ENCODE results near the gene NBDY.

NBDY gene

DNA sequence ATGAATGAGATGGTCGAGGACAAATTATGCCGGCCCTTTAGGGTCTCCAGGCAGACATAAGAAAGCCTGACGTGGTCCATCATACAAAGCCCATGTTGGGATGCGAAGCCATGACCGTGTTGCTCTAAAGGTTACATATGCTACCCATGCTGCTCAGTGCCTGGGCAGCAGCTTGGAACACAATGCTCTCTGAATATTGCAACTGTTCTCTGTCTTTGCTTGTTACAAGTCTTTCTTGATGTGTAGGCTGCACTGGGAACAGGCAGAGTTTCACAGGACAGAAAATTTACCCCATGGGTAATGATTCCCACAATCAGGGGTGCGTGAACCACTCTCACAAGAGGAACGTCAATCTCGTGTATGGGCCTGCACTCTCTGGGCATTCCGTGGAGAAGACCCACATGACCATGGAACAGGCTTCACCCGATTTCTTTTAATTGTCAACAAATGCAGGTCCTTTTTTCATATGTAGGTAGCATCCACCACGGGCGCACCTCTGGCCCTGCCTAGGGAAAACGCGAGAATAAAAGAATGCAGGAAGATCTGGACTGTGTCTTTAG is 66.3 kb downstream of the NBDY start:
- H3K4me3 ChIP-seq (replicated peaks; ENCODE audit: low read depth, low read length), result no peak overlapping the region
- no peak for DNase-seq (ENCODE audit: extremely low read depth, low read depth)
- TF ChIP-seq, protein P1, sequence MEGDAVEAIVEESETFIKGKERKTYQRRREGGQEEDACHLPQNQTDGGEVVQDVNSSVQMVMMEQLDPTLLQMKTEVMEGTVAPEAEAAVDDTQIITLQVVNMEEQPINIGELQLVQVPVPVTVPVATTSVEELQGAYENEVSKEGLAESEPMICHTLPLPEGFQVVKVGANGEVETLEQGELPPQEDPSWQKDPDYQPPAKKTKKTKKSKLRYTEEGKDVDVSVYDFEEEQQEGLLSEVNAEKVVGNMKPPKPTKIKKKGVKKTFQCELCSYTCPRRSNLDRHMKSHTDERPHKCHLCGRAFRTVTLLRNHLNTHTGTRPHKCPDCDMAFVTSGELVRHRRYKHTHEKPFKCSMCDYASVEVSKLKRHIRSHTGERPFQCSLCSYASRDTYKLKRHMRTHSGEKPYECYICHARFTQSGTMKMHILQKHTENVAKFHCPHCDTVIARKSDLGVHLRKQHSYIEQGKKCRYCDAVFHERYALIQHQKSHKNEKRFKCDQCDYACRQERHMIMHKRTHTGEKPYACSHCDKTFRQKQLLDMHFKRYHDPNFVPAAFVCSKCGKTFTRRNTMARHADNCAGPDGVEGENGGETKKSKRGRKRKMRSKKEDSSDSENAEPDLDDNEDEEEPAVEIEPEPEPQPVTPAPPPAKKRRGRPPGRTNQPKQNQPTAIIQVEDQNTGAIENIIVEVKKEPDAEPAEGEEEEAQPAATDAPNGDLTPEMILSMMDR (IDR thresholded peaks at IDR 0.05; ENCODE audit: low read depth, low read length, missing control alignments), result no peak

DNA sequence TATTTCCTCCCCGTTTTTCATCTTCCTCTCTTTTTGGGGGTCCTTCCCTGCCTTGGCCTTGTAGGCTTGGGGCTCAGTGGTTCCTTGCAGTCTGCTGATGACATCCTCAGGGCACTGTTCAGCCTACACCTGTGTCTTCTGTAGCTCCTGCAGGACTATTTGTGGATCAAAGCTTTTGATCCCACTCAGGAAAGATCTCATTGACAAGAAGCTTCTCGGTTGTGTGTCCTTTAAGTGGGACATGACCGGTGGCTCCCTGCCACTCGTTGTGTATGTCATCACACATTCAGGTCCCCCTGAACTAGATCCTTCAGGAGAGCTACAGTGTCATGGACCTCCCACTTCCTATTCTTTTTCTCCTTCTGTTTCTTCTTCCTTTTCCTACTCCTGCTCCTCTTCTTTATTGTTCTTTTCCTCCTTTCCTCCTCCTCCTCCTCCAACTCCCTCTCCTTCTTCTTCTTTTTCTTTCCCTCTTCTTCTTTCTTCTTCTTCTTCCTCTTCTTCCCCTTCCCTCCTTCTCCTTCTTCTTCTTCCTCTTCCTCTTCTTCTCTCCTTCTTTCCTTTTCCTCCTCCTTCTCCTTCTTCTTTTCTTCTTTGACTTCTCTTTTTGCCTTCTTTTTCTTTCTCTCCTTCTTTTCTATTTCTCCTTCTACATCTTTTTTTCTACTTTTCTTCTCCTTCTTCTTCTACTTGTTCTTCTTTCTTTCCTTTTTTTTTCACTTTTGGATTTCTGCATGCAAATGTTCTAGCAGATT is 67.8 kb downstream of the NBDY start:
- TF ChIP-seq, protein P1 (IDR thresholded peaks at IDR 0.05; ENCODE audit: low read depth, low read length, missing control alignments), result no peak
- H3K4me3 ChIP-seq (replicated peaks; ENCODE audit: low read depth, low read length), result no peak overlapping the region
- DNase-seq (ENCODE audit: extremely low read depth, low read depth), result no peak

- no peak overlapping the region for H3K4me3 ChIP-seq (replicated peaks; ENCODE audit: low read depth, low read length)
- no peak for DNase-seq (ENCODE audit: extremely low read depth, low read depth)
- TF ChIP-seq, protein P1 (IDR thresholded peaks at IDR 0.05; ENCODE audit: low read depth, low read length, missing control alignments), result no peak
These were observed 68.7 kb downstream of the NBDY start for GRCh38 chrX:56797574-56798338.

DNA sequence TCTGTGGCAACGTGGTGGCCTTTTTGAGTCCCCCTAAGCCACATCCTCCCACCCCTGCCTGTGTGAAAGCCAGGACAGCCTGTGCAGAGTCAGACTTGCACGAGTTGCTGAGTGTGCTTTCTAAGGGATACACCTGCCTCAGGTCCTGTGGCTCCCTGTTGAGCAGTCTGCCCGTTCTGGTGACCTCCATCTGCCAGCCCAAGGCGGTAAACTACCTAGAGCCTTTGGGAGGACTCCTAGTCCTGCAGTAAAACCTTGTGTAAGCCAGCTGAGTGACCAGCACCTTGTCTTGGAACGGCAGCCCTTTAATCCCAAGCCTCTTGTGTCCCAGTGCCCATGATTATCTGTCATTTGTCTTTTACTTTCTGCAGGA is 69.3 kb downstream of the NBDY start:
- DNase-seq (ENCODE audit: extremely low read depth, low read depth), result no peak
- no peak overlapping the region for H3K4me3 ChIP-seq (replicated peaks; ENCODE audit: low read depth, low read length)
- TF ChIP-seq, protein P1 (IDR thresholded peaks at IDR 0.05; ENCODE audit: low read depth, low read length, missing control alignments), result no peak

DNA sequence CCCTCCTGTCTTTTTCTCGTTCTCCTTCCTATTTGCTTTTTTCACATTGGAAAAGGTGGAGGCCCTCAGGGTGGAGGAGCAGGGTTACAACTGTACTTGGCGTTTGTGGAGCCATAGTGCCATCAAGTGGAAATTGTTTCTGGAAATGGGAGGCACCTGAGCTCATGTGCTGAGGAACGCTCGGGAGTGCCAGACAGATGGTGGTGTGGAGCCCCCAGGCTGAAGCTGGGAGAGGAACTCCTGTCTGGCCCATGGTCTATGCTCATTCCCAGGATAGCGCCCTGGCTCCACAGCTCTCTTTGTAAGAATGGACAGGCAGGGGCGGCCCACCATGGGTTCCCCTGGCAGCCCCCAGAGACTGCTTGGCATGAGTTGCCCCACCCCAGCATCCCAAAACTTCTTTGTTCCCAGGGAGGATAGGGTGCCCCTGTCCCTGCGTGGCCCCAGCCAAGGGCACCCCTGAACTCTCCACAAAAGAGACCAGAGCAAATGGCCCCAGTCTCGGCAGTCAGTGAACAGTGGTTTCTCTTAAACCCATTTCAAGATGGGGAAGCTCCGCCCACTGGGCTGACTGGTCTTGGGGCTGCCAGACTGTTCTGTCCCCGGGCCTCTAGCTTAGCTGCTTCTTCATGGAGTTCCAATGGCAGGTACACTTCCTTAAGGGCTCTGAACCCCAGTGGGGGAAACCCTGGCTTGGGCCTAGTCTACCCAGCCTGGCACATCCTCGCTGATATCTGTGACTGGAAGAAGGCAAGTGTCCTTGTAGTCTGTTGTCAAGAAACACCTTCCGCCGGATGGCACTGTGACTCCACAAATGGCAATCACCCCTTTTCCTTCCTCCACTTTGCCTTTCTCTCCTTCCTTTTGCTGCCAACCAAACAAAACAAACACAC is 70.1 kb downstream of the NBDY start:
- no peak for DNase-seq (ENCODE audit: extremely low read depth, low read depth)
- TF ChIP-seq, protein P1 (IDR thresholded peaks at IDR 0.05; ENCODE audit: low read depth, low read length, missing control alignments), result no peak

DNA sequence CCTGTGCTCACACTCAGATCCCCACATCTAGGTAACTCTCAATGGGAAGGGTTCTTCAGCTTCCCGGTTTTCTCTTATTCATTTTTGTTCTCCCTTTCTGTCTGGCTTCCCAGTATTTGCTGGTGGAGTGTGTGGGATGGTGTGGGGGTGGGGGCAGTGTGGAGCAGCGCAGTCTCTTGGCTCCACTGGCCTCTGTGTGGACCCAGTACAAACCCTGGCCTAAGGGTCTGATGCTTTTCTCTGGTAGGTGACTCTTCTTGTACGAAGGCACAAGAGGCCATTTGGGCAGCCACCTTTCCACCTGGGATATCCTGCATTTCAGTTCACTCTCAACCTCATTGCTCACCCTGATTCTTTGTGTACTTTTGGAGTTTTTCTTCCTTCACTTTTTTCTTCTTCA is 71.3 kb downstream of the NBDY start:
- TF ChIP-seq, protein P1 (IDR thresholded peaks at IDR 0.05; ENCODE audit: low read depth, low read length, missing control alignments), result no peak
- DNase-seq (ENCODE audit: extremely low read depth, low read depth), result no peak
- H3K4me3 ChIP-seq (replicated peaks; ENCODE audit: low read depth, low read length), result no peak overlapping the region

More for the DNA sequence above, 70.1 kb downstream of the NBDY start:
- H3K4me3 ChIP-seq (replicated peaks; ENCODE audit: low read depth, low read length), result no peak overlapping the region

All from HFF-Myc (cell line).